ENCODE results near the gene KLHL9. TPM values are rescaled to one million over a fixed set of nuclear protein-coding genes. Genes with fewer than 3 reads are reported as not detected.
A peak's percentile ranks its signal among the peaks of the same experiment; 100 is the strongest.

The KLHL9 gene, protein sequence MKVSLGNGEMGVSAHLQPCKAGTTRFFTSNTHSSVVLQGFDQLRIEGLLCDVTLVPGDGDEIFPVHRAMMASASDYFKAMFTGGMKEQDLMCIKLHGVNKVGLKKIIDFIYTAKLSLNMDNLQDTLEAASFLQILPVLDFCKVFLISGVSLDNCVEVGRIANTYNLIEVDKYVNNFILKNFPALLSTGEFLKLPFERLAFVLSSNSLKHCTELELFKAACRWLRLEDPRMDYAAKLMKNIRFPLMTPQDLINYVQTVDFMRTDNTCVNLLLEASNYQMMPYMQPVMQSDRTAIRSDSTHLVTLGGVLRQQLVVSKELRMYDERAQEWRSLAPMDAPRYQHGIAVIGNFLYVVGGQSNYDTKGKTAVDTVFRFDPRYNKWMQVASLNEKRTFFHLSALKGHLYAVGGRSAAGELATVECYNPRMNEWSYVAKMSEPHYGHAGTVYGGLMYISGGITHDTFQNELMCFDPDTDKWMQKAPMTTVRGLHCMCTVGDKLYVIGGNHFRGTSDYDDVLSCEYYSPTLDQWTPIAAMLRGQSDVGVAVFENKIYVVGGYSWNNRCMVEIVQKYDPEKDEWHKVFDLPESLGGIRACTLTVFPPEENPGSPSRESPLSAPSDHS
- 6.8 and 8.8 TPM in 2 replicates for polyA plus RNA-seq (2012; rRNA removed)
- 10.5 and 10.7 TPM in 2 replicates for polyA plus RNA-seq (2012; cell fraction: cytosol; rRNA removed)
- polyA plus RNA-seq (2012; cell fraction: nucleus; rRNA removed), result 4.6 and 8.5 TPM in 2 replicates

DNA sequence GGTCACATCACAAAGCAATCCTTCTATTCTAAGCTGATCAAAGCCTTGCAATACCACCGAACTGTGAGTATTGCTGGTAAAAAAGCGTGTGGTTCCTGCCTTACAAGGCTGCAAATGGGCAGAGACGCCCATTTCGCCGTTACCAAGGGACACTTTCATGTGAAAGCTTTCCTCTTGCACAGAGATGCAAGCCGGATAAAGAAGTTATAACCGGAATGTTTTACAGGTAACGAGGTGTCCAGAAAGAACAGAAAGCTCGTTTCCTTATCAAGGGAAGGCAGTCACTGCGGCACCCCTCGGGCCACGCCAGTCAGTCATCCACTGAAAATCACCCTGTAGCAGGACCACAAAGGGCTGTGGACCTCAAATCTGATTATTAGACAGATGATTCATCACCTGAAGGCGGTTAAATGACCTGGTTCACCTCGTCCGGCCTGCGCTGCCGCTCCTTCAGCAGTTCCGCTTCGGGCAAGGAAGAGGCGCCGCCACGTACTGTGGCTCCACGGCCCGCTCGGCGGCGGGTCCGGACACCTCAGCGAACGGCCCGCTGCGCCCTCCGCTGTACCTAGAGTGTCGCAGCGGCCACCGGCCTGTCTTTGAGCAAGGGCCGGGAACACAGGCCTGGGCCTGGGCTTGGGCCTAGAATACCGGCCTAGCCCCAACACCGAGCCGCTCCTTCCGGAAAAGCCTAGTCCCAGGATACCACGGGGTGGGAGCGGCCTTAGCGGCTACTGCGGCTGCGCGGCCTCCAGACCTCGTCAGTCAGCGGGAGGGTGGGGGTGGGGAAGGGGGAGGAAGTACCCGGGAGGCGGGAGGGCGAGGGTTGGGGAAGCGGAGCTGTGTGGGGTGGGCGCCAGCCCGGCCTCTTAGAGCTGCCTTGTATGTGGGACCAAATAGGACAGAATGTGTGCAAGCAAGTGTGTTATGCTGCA, at the start of gene KLHL9:
KLHL9 (minus strand) TSS at position 704 of the 932 bp plus-strand sequence; CDS start at position 159, 545 bp downstream.
- H3K9me3 ChIP-seq, result no peaks in the 10 kb centered on the region
- peaks cover 7 to 28% of the 10 kb centered on the region in 2 experiments; a peak in 3 of 4 replicates for H3K4me1 ChIP-seq (ENCODE audit: control insufficient read depth in 1 of 2, insufficient read depth in 2 of 2, low read depth in 1 of 2, low read length in 1 of 2)
- H3K9ac ChIP-seq, result peak within 1 kb of the TSS; percentile 99
- H4K20me1 ChIP-seq (ENCODE audit: insufficient read depth), result peaks cover 41% of the 10 kb centered on the region
- H3K4me2 ChIP-seq, result peak within 1 kb of the TSS; percentile 82
- H3K27me3 ChIP-seq (ENCODE audit: insufficient read depth), result peaks cover 7% of the 10 kb centered on the region; the same call in 1 of the 2 replicates
- no peaks in the 10 kb centered on the region for H3K9me2 ChIP-seq
- H3K36me3 ChIP-seq (replicated peaks in 1 of 2; ENCODE audit: control insufficient read depth in 1 of 2, insufficient read depth in 2 of 2, low read length in 1 of 2), result peaks cover 6 to 28% of the 10 kb centered on the region in 2 experiments
- no peaks in the 10 kb centered on the region for H3F3A ChIP-seq (replicated peaks; ENCODE audit: insufficient read depth)
- H3K79me2 ChIP-seq (ENCODE audit: insufficient read depth), result peaks cover 52% of the 10 kb centered on the region
- POLR2A ChIA-PET, result interaction anchor here (0.7 to 0.9 kb wide), 2 partner anchors 225 to 467 kb away, joined by 3 read pairs; no protein-coding TSS in a partner anchor
- TF ChIP-seq, protein P1, sequence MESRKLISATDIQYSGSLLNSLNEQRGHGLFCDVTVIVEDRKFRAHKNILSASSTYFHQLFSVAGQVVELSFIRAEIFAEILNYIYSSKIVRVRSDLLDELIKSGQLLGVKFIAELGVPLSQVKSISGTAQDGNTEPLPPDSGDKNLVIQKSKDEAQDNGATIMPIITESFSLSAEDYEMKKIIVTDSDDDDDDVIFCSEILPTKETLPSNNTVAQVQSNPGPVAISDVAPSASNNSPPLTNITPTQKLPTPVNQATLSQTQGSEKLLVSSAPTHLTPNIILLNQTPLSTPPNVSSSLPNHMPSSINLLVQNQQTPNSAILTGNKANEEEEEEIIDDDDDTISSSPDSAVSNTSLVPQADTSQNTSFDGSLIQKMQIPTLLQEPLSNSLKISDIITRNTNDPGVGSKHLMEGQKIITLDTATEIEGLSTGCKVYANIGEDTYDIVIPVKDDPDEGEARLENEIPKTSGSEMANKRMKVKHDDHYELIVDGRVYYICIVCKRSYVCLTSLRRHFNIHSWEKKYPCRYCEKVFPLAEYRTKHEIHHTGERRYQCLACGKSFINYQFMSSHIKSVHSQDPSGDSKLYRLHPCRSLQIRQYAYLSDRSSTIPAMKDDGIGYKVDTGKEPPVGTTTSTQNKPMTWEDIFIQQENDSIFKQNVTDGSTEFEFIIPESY (IDR thresholded peaks at IDR 0.05; ENCODE audit: borderline replicate concordance, low read depth), result no peak
- TF ChIP-seq EP300 (IDR thresholded peaks at IDR 0.05; ENCODE audit: borderline replicate concordance in 1 of 2, low read depth in 1 of 2, low read length in 1 of 2) (peak in 1 of 2 experiments; percentile 24; a peak in 1 of 4 replicates), TAF1 (IDR thresholded peaks at IDR 0.05; ENCODE audit: borderline replicate concordance, low read depth, low read length) (peak; percentile 76), TCF12 (IDR thresholded peaks at IDR 0.05) (no peak), NRF1 (IDR thresholded peaks at IDR 0.05; ENCODE audit: low read depth, low read length) (peak; percentile 67), GATA2 (CRISPR knock-in tag; IDR thresholded peaks at IDR 0.05) (no peak), SIN3A (IDR thresholded peaks at IDR 0.05; ENCODE audit: borderline replicate concordance, low read depth, low read length) (peak; percentile 23; the same call in 1 of the 2 replicates), GABPA (IDR thresholded peaks at IDR 0.05; ENCODE audit: low read depth) (peak; percentile 35), POLR2AphosphoS5 (IDR thresholded peaks at IDR 0.05; ENCODE audit: low read depth, low read length) (peak; percentile 88), CHD2 (IDR thresholded peaks at IDR 0.05; ENCODE audit: low read length, partially characterized antibody) (no peak), ELF1 (IDR thresholded peaks at IDR 0.05) (peak; percentile 91)
- TF ChIP-seq, protein P2, sequence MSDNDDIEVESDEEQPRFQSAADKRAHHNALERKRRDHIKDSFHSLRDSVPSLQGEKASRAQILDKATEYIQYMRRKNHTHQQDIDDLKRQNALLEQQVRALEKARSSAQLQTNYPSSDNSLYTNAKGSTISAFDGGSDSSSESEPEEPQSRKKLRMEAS (IDR thresholded peaks at IDR 0.05; ENCODE audit: low read depth), result peak; percentile 58; the same call in 1 of the 2 replicates
- TF ChIP-seq, protein P3, sequence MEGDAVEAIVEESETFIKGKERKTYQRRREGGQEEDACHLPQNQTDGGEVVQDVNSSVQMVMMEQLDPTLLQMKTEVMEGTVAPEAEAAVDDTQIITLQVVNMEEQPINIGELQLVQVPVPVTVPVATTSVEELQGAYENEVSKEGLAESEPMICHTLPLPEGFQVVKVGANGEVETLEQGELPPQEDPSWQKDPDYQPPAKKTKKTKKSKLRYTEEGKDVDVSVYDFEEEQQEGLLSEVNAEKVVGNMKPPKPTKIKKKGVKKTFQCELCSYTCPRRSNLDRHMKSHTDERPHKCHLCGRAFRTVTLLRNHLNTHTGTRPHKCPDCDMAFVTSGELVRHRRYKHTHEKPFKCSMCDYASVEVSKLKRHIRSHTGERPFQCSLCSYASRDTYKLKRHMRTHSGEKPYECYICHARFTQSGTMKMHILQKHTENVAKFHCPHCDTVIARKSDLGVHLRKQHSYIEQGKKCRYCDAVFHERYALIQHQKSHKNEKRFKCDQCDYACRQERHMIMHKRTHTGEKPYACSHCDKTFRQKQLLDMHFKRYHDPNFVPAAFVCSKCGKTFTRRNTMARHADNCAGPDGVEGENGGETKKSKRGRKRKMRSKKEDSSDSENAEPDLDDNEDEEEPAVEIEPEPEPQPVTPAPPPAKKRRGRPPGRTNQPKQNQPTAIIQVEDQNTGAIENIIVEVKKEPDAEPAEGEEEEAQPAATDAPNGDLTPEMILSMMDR (IDR thresholded peaks at IDR 0.05), result no peak
- TF ChIP-seq, protein P4, sequence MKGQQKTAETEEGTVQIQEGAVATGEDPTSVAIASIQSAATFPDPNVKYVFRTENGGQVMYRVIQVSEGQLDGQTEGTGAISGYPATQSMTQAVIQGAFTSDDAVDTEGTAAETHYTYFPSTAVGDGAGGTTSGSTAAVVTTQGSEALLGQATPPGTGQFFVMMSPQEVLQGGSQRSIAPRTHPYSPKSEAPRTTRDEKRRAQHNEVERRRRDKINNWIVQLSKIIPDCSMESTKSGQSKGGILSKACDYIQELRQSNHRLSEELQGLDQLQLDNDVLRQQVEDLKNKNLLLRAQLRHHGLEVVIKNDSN (IDR thresholded peaks at IDR 0.05; ENCODE audit: borderline replicate concordance, low read depth), result 0 out of 2 replicates have a peak, but pooled peaks have one; percentile 24
- TF ChIP-seq, protein P5, sequence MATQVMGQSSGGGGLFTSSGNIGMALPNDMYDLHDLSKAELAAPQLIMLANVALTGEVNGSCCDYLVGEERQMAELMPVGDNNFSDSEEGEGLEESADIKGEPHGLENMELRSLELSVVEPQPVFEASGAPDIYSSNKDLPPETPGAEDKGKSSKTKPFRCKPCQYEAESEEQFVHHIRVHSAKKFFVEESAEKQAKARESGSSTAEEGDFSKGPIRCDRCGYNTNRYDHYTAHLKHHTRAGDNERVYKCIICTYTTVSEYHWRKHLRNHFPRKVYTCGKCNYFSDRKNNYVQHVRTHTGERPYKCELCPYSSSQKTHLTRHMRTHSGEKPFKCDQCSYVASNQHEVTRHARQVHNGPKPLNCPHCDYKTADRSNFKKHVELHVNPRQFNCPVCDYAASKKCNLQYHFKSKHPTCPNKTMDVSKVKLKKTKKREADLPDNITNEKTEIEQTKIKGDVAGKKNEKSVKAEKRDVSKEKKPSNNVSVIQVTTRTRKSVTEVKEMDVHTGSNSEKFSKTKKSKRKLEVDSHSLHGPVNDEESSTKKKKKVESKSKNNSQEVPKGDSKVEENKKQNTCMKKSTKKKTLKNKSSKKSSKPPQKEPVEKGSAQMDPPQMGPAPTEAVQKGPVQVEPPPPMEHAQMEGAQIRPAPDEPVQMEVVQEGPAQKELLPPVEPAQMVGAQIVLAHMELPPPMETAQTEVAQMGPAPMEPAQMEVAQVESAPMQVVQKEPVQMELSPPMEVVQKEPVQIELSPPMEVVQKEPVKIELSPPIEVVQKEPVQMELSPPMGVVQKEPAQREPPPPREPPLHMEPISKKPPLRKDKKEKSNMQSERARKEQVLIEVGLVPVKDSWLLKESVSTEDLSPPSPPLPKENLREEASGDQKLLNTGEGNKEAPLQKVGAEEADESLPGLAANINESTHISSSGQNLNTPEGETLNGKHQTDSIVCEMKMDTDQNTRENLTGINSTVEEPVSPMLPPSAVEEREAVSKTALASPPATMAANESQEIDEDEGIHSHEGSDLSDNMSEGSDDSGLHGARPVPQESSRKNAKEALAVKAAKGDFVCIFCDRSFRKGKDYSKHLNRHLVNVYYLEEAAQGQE (IDR thresholded peaks at IDR 0.05; ENCODE audit: low read depth, low read length), result no peak
- WGBS (ENCODE audit: low lambda C conversion rate), result under 1% methylated on average over 27 of the region's 55 CpGs
- peak within 1 kb of the TSS; percentile 83 to 90 for H3K27ac ChIP-seq (ENCODE audit: low read depth in 2 of 2, low read length in 1 of 2)
- peak within 1 kb of the TSS; percentile 89 to 96 for H3K4me3 ChIP-seq (ENCODE audit: low read depth in 2 of 2, low read length in 1 of 2)
- DNase-seq, result peak; percentile 97
- peak within 1 kb of the TSS; percentile 95 for H2AFZ ChIP-seq (ENCODE audit: low read depth)
- CTCF ChIA-PET, result interaction anchor here (0.7 to 8.2 kb wide), 9 partner anchors 9 to 674 kb away, joined by 3 to 143 read pairs (median 6); partner anchors contain the start of gene CDKN2B

Measured in SK-N-SH (cell line).